ENCODE results near the gene PYHIN1. TPM values are rescaled to one million over a fixed set of nuclear protein-coding genes. Genes with fewer than 3 reads are reported as not detected.

The PYHIN1 gene
- total and polyA plus RNA-seq, 2 of the 4 experiments (the other 2 are of a cell fraction) = not detected

DNA sequence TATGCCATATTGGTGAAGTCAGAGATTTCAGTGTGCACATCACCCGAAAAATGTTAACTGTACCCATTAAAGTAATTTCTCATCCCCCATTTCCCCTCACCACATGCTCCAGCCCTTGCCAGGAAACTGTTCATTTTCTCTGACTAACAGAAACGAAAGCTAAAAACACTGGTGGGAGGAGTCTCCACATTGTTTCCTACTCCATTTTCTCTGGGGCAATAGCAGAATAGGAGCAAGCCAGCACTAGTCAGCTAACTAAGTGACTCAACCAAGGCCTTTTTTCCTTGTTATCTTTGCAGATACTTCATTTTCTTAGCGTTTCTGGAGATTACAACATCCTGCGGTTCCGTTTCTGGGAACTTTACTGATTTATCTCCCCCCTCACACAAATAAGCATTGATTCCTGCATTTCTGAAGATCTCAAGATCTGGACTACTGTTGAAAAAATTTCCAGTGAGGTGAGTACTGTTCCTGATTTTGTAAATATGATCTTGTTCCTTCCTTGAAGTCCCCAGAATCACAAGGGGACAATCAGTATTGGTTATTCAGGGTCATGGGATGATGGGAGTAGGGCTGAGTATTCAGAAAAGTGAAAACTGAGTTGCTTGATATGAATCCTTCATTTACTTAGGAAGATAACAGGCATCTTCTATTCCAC, 78.5 kb downstream of the PYHIN1 start, which contains the start of gene IFI16:
Gene IFI16, plus strand, starts transcription at position 204 of the 658 bp plus-strand sequence. CDS start 4,774 bp downstream, outside the sequence.
- peaks cover 0 to 15% of the 10 kb centered on the region in 2 experiments; a peak in 2 of 4 replicates for H3K79me1 ChIP-seq (ENCODE audit: low read depth in 1 of 2, low read length in 2 of 2)
- peak within 1 kb of the TSS; percentile 85 for H3K23ac ChIP-seq (ENCODE audit: low read depth, low read length)
- H3K4me3 ChIP-seq (ENCODE audit: insufficient read depth, low read depth, low read length) = peak within 1 kb of the TSS; percentile 90
- intact Hi-C loops (cut with micrococcal nuclease) = loop anchor here (1.0 kb wide), 1 partner anchor 10 kb away; no protein-coding TSS in a partner anchor
- H2BK20ac ChIP-seq (ENCODE audit: low read depth, low read length) = peak within 1 kb of the TSS; percentile 83
- in situ Hi-C loops (cut with MboI; ENCODE audit: low sequenced_read_pairs) = loop anchor here (10.0 kb wide), 1 partner anchor 1045 kb away; no protein-coding TSS in a partner anchor
- H2AFZ ChIP-seq (replicated peaks; ENCODE audit: low read length, poor library complexity) = peak within 1 kb of the TSS; percentile 46
- peak within 1 kb of the TSS; percentile 54; the same call in 1 of the 2 replicates for H2AK5ac ChIP-seq (ENCODE audit: low read depth, low read length)
- H3K9me3 ChIP-seq (ENCODE audit: control insufficient read depth, insufficient read depth, low read length) = no peaks in the 10 kb centered on the region
- H3K36me3 ChIP-seq (ENCODE audit: control insufficient read depth, insufficient read depth, low read length) = peaks cover 3% of the 10 kb centered on the region
- no CpG with 5 or more reads among the region's 5 CpGs for WGBS, 2 experiments (ENCODE audit: extremely low coverage in 2 of 2, insufficient read length in 1 of 2)
- H4K8ac ChIP-seq (ENCODE audit: low read depth in 2 of 2, low read length in 2 of 2) = peak within 1 kb of the TSS; percentile 60 to 87
- dilution Hi-C loops (cut with HindIII; ENCODE audit: low sequenced_read_pairs, unreplicated experiment) = no loop called here
- H3K4me2 ChIP-seq (ENCODE audit: low read depth, low read length) = peak within 1 kb of the TSS; percentile 91
- peak within 1 kb of the TSS; percentile 99 for H2BK5ac ChIP-seq (ENCODE audit: low read depth, low read length, poor library complexity, severe bottlenecking)
- H3K14ac ChIP-seq (replicated peaks; ENCODE audit: low read depth, low read length) = peak within 1 kb of the TSS; percentile 87
- H3K9me1 ChIP-seq (ENCODE audit: insufficient read depth, low read length) = 0 out of 2 replicates have a peak, but pooled peaks cover 3% of the 10 kb centered on the region
- peak within 1 kb of the TSS; percentile 81 for H2BK15ac ChIP-seq (ENCODE audit: low read depth, low read length)
- no peaks in the 10 kb centered on the region for H4K20me1 ChIP-seq (ENCODE audit: insufficient read depth, low read length)
- H3K56ac ChIP-seq (ENCODE audit: extremely low read depth, insufficient read depth, low read length) = peak within 1 kb of the TSS; percentile 93
- peak within 1 kb of the TSS; percentile 77 for H4K91ac ChIP-seq (ENCODE audit: insufficient read depth, low read depth, low read length)
- peaks cover 14% of the 10 kb centered on the region for H3K4me1 ChIP-seq (ENCODE audit: control insufficient read depth, insufficient read depth, low read length)
- peak within 1 kb of the TSS; percentile 96 for H3K18ac ChIP-seq (ENCODE audit: low read depth, low read length)
- peak within 1 kb of the TSS; percentile 95 for H4K5ac ChIP-seq (ENCODE audit: low read depth, low read length)
- ChIA-PET CTCF (interaction anchor here (0.6 to 1.1 kb wide), 4 partner anchors 10 to 1854 kb away, joined by 3 to 8 read pairs (median 3); no protein-coding TSS in a partner anchor), POLR2A (ENCODE audit: unreplicated experiment) (interaction anchor here (0.6 to 1.2 kb wide), 3 partner anchors 10 to 62 kb away, joined by 3 to 7 read pairs (median 4); no protein-coding TSS in a partner anchor)
- TF ChIP-seq NFE2L2 (IDR thresholded peaks at IDR 0.05; ENCODE audit: low read depth, low read length) (no peak), POLR2A (IDR thresholded peaks at IDR 0.05; ENCODE audit: low read depth, low read length) (peak; percentile 57; the same call in 1 of the 2 replicates), BHLHE40 (IDR thresholded peaks at IDR 0.05; ENCODE audit: low read depth, low read length) (no peak), FOS (IDR thresholded peaks at IDR 0.05; ENCODE audit: low read depth, low read length) (peak; percentile 51), RCOR1 (IDR thresholded peaks at IDR 0.05; ENCODE audit: insufficient replicate concordance, low read length) (no peak), CEBPB (IDR thresholded peaks at IDR 0.05; ENCODE audit: low read depth, low read length) (peak; percentile 96), MXI1 (IDR thresholded peaks at IDR 0.05; ENCODE audit: borderline replicate concordance, low read depth, low read length) (peak; percentile 66; the same call in 1 of the 2 replicates), MAFK (IDR thresholded peaks at IDR 0.05; ENCODE audit: low read depth, low read length) (no peak)
- TF ChIP-seq, protein P1, sequence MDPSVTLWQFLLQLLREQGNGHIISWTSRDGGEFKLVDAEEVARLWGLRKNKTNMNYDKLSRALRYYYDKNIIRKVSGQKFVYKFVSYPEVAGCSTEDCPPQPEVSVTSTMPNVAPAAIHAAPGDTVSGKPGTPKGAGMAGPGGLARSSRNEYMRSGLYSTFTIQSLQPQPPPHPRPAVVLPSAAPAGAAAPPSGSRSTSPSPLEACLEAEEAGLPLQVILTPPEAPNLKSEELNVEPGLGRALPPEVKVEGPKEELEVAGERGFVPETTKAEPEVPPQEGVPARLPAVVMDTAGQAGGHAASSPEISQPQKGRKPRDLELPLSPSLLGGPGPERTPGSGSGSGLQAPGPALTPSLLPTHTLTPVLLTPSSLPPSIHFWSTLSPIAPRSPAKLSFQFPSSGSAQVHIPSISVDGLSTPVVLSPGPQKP (IDR thresholded peaks at IDR 0.05; ENCODE audit: borderline replicate concordance, low read depth, low read length) = no peak
- TF ChIP-seq, protein P2, sequence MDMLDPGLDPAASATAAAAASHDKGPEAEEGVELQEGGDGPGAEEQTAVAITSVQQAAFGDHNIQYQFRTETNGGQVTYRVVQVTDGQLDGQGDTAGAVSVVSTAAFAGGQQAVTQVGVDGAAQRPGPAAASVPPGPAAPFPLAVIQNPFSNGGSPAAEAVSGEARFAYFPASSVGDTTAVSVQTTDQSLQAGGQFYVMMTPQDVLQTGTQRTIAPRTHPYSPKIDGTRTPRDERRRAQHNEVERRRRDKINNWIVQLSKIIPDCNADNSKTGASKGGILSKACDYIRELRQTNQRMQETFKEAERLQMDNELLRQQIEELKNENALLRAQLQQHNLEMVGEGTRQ (IDR thresholded peaks at IDR 0.05; ENCODE audit: low read depth, low read length) = peak; percentile 2; the same call in 1 of the 2 replicates
- peak within 1 kb of the TSS; percentile 57 for H3K4ac ChIP-seq (ENCODE audit: low read depth, low read length)
- peak within 1 kb of the TSS; percentile 82 for H2BK120ac ChIP-seq (ENCODE audit: low read depth, low read length)
- H3K27ac ChIP-seq (ENCODE audit: insufficient read depth, low read length) = peak within 1 kb of the TSS; percentile 96
- H2AK9ac ChIP-seq (replicated peaks; ENCODE audit: low read depth, low read length, poor library complexity) = no peak within 1 kb of the TSS
- ATAC-seq (ENCODE audit: low read depth) (peak; percentile 93), DNase-seq (peak; percentile 96)
- no peaks in the 10 kb centered on the region for H3K27me3 ChIP-seq (ENCODE audit: control insufficient read depth, insufficient read depth, low read length)
- BruUV-seq (replicated peaks) = TSS peak; percentile 80
- peak within 1 kb of the TSS; percentile 94 for H3K9ac ChIP-seq (ENCODE audit: low read depth, low read length)
